AG09309 (cell line): ENCODE results near the gene TADA2B.
"Not testable (repeated sequence)": the region's sequence is repeated elsewhere in the genome, so short reads cannot be mapped to it uniquely, and the experiment has no call there.

Experiments used
- DNase-seq: peaks from one replicate; pipeline ENCODE4 v3.0.0-alpha.2; 2010; ENCODE audit warnings: low read depth
- H3K4me3 ChIP-seq: 2 replicates; pipeline ENCODE4 v1.5.1; 2011; ENCODE audit warnings: mild to moderate bottlenecking, low read depth, low read length, moderate library complexity; ENCODE audit not compliant: control insufficient read depth
- TF ChIP-seq, protein P1 (sequence below): IDR thresholded peaks from 2 replicates; pipeline ENCODE4 v1.5.1; 2011; ENCODE audit warnings: mild to moderate bottlenecking, low read depth, low read length, inconsistent platforms; ENCODE audit not compliant: insufficient read depth, control insufficient read depth; ENCODE audit errors: missing control alignments

TADA2B gene

DNA sequence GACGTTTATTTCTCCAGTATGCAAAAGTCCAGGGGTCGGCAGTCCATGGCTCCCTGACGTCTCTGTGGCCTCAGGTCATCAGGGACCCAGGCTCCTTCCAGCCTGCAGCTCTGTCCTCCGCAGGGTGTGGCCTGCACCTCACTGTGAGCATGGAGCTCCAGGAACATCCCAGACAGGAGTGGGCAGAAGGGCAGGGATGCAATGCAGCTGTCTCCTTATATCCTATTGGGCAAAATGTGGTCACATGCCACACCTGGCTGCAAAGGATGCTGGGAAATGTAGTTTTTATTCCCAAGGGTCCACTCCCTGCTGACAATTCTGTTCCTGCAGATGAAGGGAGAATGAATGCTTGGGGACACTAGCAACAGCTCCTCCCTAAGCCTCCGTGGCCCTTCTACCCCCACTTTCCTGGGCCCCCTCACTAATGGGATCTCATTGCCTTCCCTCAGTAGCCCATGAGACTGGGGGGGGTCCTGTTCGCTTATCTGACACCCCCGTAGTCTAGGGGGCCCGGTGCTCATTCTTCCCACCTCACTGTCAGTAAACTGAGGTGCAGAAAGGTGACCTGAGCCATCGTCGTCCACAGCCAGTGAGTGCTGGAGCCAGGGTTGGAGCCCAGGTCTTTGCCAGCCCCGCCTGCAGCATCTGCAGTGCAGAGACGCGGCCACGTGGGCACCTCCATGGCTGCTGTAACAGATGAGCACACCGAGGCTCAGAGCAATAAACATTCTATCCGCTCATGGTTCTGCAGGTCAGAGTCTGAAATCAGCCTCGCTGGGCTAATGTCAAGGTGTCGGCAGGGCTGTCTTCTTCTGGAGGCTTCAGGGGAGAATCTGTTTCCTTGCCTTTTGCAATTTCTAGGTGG is 30.6 kb downstream of the TADA2B start:
- no peak for DNase-seq
- TF ChIP-seq, protein P1, sequence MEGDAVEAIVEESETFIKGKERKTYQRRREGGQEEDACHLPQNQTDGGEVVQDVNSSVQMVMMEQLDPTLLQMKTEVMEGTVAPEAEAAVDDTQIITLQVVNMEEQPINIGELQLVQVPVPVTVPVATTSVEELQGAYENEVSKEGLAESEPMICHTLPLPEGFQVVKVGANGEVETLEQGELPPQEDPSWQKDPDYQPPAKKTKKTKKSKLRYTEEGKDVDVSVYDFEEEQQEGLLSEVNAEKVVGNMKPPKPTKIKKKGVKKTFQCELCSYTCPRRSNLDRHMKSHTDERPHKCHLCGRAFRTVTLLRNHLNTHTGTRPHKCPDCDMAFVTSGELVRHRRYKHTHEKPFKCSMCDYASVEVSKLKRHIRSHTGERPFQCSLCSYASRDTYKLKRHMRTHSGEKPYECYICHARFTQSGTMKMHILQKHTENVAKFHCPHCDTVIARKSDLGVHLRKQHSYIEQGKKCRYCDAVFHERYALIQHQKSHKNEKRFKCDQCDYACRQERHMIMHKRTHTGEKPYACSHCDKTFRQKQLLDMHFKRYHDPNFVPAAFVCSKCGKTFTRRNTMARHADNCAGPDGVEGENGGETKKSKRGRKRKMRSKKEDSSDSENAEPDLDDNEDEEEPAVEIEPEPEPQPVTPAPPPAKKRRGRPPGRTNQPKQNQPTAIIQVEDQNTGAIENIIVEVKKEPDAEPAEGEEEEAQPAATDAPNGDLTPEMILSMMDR, result no peak
- H3K4me3 ChIP-seq, result no peak overlapping the region

DNA sequence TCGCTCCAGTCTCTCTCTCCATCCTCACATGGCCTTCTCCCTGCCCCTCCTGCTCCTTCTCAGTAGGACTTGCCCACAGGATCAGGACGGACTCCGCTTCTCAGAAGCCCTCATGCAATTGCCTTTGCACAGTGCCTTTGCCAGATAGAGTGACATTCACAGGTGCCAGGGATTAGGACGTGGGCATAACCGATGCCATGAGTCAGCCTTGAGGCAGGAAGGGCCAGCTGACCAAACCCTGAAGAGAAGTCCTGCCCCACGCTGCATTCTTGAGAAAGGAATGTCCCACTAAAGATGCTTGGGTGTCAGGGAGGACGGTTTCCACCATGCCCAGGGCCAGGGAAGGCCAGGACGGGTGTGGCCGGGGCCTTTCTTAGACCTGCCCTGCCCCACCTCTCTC is 31.3 kb downstream of the TADA2B start:
- DNase-seq, result no peak
- no peak overlapping the region for H3K4me3 ChIP-seq
- TF ChIP-seq, protein P1, result no peak

DNA sequence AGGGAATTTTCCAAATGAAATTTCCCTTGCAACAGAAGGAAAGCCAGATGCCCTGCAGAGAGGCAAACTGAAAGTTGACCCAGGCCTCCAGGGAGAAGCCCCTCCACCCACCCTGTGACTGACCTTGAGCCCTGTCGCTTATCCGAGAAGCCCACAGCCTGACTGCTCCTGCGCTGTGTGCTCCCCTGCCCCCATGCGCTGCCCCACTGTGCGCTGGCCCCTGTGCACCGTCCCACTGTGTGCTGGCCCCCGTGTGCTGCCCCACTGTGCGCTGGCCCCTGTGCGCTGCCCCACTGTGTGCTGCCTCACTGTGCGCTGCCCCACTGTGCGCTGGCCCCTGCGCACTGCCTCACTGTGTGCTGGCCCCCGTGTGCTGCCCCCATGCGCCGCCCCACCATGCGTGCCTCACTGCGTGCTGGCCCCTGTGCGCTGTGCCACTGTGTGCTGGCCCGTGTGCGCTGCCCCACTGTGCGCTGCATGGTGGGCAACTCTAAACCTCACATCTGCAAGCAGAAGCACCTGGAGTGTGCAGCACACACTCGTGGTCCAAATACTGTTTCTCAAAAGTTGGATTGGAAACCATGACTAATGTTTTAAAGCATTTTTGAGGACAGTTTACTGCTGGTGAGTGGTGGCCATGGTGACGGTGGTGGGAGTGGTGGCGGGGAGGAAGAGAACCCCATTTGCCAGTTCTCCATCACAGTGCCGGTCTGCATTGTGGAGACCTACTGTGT is 33.0 kb downstream of the TADA2B start:
- no peak overlapping the region for H3K4me3 ChIP-seq
- TF ChIP-seq, protein P1, result no peak
- no peak for DNase-seq

DNA sequence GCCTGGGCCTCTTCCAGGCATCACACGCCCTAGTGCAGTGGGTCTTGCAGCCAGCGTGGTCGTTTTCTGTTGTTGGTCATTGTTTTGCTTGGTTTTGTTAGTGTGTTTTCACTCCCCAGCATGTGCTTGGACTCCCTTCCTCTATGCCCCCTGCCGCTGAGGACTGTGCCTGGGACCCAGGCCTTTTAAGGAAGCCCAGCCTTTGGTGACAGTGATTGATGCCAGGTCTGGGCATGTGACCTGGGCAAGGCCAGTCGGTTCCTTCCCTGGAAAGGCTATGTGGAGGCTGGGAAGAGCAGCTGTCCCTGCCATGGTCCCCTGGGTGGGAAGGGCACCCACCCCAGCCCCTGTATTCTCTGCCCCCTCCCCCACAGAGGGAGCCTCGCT is 33.5 kb downstream of the TADA2B start:
- DNase-seq, result no peak
- TF ChIP-seq, protein P1, result no peak
- no peak overlapping the region for H3K4me3 ChIP-seq

DNA sequence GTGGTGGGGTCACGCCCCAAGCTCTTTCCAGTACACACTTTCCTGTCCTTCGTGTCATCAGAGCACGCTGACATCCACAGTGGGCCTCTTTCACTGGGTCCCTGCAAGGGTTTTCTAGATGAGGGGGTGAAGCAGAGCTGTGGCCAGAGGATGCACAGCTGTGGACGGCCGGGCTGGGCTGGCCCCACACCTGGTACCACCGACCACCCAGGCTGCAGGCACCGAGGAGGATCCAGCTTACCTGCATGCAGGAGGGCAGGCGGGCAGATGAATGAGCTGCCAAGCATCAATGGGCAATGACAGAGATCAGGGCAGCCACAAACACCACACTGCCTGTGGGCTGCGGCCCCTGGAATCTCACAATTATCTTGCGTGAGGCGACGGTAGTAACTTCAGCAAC is 34.2 kb downstream of the TADA2B start:
- TF ChIP-seq, protein P1, result no peak
- H3K4me3 ChIP-seq, result no peak overlapping the region
- no peak for DNase-seq

DNA sequence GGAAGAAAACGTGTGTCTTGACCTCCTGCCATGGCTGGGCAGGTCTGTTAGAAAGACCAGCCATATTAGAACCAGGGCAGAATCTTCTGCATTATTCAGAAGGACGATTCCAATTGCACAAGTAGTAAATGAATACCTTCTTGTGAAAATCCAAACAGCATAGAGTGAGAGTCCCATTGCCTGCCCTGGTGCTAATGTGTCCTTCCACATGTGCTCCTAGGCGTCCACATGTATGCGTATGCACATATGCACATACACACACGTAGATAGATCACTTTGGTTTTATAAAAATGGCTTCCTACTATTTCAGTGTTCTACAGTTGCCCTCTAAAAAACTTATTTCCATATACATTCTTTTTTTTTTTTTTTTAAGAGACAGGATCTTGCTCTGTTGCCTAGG is 34.9 kb downstream of the TADA2B start:
- H3K4me3 ChIP-seq, result no peak overlapping the region
- TF ChIP-seq, protein P1, result no peak

DNA sequence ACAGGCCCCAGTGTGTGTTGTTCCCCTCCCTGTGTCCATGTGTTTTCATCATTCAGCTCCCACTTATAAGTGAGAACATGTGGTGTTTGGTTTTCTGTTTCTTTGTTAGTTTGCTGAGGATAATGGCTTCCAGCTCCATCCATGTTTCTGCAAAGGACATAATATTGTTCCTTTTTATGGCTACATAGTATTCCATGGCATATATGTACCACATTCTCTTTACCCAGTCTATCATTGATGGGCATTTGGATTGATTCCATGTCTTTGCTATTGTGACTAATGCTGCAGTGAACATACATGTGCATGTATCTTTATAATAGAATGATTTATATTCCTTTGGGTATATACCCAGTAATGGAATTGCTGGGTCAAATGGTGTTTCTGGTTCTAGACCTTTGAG is 36.3 kb downstream of the TADA2B start:
- H3K4me3 ChIP-seq, DNase-seq: not testable (repeated sequence)

More for the DNA sequence above, 34.9 kb downstream of the TADA2B start:
- no peak for DNase-seq

DNA sequence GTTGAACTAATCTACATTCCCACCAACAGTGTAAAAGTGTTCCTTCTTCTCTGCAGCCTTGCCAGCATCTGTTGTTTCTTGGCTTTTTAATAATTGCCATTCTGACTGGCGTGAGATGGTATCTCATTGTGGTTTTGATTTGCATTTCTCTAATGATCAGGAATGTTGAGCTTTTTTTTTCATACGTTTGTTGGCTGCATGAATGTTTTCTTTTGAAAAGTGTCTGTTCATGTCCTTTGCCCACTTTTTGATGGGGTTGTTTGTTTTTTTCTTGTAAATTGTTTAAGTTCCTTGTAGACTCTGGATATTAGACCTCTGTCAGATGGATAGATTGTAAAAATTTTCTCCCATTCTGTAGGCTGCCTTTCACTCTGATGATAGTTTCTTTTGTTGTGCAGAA is 36.7 kb downstream of the TADA2B start:
- DNase-seq, H3K4me3 ChIP-seq: not testable (repeated sequence)
